ENCODE data around the gene ANKRD34A.

DNA sequence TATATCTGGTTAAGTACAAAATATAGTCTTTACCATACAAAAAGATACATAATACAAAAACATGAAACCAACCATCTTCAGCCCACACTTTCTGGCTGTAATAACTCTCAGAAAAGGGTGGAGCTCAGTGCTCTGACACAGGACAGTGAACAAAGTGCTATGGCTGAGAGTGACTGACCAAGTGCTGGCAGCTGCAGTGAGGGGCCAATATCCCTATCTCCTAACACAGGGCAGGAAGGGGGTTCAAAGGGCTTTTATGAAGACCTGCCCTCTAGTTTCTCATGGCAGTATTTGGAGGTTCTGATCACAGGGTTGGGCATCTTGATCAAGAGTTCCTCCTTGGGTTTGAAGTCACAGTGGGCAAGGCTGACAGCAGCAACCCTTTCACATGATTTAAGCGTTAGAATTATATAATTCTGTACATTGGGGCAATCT is 28.1 kb upstream of the ANKRD34A start:
- TF ChIP-seq, protein P1, sequence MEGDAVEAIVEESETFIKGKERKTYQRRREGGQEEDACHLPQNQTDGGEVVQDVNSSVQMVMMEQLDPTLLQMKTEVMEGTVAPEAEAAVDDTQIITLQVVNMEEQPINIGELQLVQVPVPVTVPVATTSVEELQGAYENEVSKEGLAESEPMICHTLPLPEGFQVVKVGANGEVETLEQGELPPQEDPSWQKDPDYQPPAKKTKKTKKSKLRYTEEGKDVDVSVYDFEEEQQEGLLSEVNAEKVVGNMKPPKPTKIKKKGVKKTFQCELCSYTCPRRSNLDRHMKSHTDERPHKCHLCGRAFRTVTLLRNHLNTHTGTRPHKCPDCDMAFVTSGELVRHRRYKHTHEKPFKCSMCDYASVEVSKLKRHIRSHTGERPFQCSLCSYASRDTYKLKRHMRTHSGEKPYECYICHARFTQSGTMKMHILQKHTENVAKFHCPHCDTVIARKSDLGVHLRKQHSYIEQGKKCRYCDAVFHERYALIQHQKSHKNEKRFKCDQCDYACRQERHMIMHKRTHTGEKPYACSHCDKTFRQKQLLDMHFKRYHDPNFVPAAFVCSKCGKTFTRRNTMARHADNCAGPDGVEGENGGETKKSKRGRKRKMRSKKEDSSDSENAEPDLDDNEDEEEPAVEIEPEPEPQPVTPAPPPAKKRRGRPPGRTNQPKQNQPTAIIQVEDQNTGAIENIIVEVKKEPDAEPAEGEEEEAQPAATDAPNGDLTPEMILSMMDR (IDR thresholded peaks at IDR 0.05), result no peak
- TF ChIP-seq ZFX (IDR thresholded peaks at IDR 0.05; ENCODE audit: borderline replicate concordance), result no peak
